ENCODE measurements around the gene GPM6B.
"Not testable (repeated sequence)": the region's sequence is repeated elsewhere in the genome, so short reads cannot be mapped to it uniquely, and the experiment has no call there.

Gene GPM6B

DNA sequence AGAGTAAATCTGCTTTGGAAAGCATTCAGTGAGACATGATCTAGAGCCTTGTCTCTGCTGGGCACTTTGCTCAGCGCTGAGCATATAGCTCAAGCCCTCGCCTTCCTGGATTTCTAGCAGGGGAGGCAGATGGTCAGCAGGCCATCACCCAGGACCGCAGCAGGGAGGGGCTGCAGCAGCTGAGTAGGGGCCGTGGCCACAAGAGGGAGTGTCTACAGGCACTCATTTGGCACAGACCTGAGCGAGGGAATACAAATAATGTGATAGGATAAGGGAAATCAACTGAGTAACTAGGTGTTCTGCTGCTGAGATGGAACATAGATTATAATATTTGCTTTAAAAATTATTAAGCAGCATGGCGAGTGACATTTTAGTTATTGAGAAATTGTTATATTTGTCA is 52.1 kb downstream of the GPM6B start:
- DNase-seq (ENCODE audit: low spot score), result peak; percentile 2

- peak; percentile 6 for DNase-seq (ENCODE audit: low spot score)
These were observed 52.6 kb downstream of the GPM6B start for GRCh38 chrX:13764281-13764680.

DNA sequence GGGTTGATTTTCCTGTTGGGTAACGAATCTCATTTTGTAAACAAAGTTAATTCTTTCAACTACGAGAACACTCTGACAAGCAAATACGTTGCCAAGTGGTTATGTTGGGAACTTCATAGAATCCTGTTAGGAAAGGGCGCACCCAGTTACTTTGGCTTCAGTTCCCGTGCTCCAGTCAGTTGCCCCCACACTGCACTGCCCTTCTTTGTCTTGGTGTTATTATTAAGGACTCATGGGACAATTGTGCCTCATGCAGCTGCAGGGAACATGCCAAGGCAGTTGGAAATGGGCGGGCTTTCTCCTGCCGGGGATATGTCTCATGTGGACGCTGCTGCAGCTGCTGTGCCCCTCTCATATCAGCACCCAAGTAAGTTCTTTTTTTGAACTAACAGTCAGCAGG is 53.4 kb downstream of the GPM6B start:
- no peak for DNase-seq (ENCODE audit: low spot score)

DNA sequence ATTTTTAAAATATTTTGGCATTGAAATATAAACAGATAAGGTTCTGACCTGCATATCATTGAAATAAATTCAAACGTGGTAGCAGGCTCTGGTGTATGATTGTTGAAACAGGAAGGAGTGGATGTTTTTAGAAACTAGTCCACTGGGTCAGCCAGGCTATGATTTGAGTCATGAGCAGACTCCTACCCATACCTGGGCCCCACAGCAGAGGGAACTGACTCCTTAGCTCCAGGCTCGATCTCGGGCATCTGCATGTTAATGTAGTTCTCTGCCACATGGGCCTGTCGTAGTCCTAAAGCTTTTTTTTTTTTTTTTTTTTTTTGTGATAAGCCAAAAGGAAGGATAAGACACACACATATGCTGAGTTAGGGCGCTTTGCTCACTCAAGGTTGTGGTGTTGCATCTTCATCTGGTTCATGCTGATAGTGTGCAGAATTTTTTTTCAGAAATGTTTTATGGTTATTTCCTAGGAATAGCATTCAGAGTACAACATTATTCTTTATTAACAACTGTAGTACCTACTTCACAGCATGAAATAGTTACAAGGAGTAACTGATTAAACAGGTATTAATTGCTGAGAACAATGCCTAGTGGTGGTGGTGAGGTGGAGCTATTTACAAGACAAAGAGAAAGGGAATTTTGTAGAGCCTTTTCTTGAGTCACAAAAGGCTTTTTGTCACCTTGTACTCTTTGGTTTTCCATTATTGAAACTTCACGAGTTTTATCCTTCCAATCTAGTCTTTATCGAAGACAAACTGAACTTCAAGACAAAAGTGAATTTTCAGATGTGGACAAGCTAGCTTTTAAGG is 55.1 kb downstream of the GPM6B start:
- no peak for DNase-seq (ENCODE audit: low spot score)

DNA sequence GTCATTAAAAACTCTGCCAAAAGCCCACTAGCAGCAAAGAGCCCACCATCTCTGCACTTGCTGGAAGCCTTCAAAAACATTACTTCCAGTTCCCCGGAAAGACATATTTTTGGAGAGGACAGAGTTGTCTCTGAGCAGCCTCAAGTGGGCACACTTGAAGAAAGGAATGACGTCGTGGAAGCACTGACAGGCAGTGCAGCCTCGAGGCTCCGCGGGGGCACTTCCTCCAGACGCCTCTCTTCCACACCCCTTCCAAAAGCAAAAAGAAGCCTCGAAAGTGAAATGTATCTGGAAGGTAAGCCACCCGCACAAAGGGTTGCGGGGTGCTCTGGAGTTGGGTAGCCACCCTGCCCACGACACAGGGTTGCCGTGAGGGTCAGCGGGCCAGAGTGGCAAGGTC is 56.5 kb downstream of the GPM6B start:
- no peak for DNase-seq (ENCODE audit: low spot score)

GRCh38 chrX:13759152-13759718 is 57.7 kb downstream of the GPM6B start:
- DNase-seq (ENCODE audit: low spot score), result no peak

GRCh38 chrX:13756381-13756780 is 60.5 kb downstream of the GPM6B start:
- DNase-seq (ENCODE audit: low spot score), result no peak

DNA sequence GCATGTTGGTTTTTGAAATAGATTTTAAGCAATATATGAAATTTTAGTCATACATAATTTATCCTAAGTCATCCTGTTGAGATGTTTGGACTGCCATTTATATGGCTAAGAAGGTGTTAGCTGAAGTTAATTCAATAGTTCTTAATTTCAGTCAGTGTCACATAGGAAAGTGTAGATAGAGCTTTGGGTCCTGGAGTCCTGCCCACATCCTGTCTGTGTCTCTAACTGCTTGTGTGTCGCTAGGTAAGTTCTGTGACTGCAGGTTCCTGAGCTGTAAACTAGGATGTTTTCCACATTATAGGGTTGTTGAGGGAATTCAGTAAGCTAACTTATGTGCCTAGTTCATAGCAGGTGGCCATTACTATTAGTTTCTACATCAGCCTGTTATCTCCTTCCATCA is 61.6 kb downstream of the GPM6B start:
- no peak for DNase-seq (ENCODE audit: low spot score)

- DNase-seq (ENCODE audit: low spot score), result no peak
These were observed 62.1 kb downstream of the GPM6B start for GRCh38 chrX:13754765-13755164.

GRCh38 chrX:13752646-13753045 is 64.2 kb downstream of the GPM6B start:
- no peak for DNase-seq (ENCODE audit: low spot score)

DNA sequence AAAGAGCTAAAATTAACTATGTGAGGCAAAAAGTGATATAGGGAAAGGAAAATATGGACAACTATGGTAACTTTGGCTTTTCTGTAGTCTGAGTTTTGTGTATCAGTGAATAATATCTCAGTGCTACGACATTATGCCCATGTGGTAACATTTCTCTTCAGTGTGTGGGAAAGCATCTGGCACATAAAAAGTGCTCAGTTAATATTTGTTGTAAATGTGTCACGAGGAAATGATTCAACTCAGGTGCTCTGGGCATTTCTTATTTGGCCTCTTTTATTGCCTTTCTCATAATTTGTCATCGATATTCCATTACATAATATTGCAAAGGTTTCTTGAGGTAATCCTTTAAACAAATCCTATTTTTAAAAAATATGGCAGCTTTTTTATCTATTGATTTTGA is 64.8 kb downstream of the GPM6B start:
- no peak for DNase-seq (ENCODE audit: low spot score)

DNA sequence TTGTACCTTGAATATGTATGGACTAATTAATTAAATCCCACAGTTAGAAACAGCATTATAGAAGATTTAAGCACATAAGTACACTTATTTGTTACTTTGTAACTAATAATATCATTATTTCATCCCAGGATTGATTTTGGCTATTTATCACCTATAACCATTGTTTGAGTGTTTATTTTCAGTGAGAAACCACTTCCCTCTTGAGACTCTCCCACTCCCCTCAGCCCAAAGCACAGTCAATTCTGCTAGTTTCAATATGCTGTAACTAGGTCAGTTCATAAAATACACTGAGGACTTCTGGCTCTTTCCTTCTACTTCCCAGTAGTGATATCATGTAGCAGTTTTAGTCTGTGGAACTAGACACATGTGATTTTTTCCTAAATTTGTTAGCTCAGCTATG is 66.1 kb downstream of the GPM6B start:
- DNase-seq (ENCODE audit: low spot score), result no peak

DNA sequence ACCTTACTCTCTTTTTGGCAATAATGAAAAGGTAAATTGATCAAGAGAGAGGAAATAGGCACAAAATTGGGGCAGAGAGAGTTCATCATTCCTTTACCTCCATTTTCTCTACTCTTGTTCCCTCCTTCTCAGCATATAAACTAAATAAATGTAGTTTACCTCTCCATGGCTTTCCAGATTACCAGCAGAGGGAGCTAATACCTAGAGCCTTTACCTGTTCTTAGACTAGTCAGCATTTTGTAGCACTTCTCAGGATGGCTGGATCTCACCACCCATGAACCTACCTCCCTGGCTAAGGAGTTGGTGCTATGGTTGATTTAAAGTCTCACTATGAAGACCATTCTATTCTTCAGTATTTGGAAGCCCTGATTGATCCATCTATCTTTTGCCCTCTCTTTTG is 66.7 kb downstream of the GPM6B start:
- DNase-seq (ENCODE audit: low spot score), result peak; percentile 14

- DNase-seq (ENCODE audit: low spot score), result no peak
These were observed 68.4 kb downstream of the GPM6B start for GRCh38 chrX:13748486-13748885.

GRCh38 chrX:13747836-13748235 is 69.1 kb downstream of the GPM6B start:
- no peak for DNase-seq (ENCODE audit: low spot score)

GRCh38 chrX:13742397-13743176 is 74.3 kb downstream of the GPM6B start:
- DNase-seq (ENCODE audit: low spot score), result no peak

GRCh38 chrX:13741695-13742094 is 75.2 kb downstream of the GPM6B start:
- DNase-seq (ENCODE audit: low spot score), result no peak

DNA sequence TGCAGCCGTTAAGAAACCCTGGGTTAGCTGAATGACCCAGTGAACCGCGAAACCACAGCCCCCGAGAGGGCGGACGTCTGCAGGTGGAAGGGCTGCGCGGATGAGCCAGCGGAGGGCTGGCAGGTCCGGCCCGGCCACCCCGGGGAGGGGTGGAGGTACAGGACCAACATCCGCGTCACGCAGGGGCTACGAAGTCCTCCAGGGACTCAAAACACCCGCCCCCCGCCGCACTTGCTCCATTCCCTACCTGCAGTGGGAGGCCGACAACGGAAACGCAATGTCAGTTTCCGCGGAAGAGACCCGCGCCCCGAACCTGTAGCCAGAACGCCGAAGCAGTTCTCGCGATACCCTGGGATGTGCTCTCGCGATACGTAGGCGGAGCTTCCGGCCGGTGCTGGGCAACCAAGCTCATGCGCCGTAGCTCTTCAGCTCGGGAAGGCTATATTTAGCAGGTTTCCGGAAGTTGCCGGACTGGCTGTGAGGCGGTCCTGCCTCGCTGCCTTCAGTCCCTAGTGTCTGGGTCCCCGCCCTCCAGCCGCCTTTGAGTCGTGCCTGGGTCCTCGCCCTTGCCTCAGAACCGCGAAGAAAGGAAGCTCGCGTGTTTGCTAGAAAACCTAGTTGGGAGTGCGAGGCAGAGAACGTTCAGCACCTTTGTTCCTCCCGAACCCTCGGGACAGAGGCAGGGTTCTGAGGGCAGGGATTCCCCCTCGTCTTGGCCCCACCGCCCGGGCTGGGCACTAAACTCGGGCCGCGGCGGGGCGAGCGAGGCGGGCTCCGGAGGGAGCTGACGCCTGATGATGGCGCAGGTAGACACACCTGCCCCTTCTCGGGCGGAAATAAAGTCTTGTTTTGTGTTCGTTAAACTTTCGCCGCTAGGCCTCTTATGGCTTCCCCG is 82.4 kb downstream of the GPM6B start, which contains the start of the genes OFD1 and TRAPPC2:
OFD1 (plus strand) TSS at position 471 of the 895 bp plus-strand sequence; CDS start at position 795, 324 bp downstream.
TRAPPC2 (minus strand) TSS at position 343 of the 895 bp plus-strand sequence. CDS start 14,657 bp downstream, outside the sequence.
- DNase-seq (ENCODE audit: low spot score), result peak; percentile 97

DNA sequence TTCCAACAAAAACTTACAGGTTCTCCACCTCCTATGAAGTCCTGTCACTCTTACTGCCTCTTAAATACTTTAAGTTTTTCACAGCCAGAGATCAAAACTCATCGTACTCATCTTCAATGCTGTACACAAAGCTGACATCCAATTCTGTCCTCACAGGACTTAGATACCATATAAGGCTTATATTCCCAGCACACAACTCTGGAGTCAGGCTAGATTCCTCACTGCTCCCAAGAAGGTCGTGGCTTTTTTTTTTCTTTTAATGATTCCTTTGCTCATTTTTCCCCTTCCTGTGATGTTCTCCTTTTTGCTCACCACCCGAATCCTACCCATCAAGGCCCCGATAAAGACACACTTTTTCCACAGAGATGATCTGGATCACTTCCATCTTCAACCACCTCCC is 83.4 kb downstream of the GPM6B start:
- no peak for DNase-seq (ENCODE audit: low spot score)

GRCh38 chrX:13732246-13733067 is 84.4 kb downstream of the GPM6B start:
- DNase-seq (ENCODE audit: low spot score), result no peak

- not testable (repeated sequence) for DNase-seq (ENCODE audit: low spot score)
These were observed 86.4 kb downstream of the GPM6B start for GRCh38 chrX:13730523-13730922.

Measured in COLO829 (cell line).